Activated T-helper 17 cell treated with anti-CD3 and anti-CD28 coated beads, Interleukin-2, amount 50 U/mL, for 72 hours (primary cell): ENCODE results near the gene KCTD21. TPM values are rescaled to one million over a fixed set of nuclear protein-coding genes. Genes with fewer than 3 reads are reported as not detected.
"Not testable (repeated sequence)": the region's sequence is repeated elsewhere in the genome, so short reads cannot be mapped to it uniquely, and the experiment has no call there.

Source experiments
- ATAC-seq: fragments of 150-1000 bp; cut with Tn5 transposase; replicated peaks from 2 replicates; pipeline ENCODE4 v1.10.0; 2021; ENCODE audit warnings: mild to moderate bottlenecking, moderate library complexity
- H3K27ac Mint-ChIP-seq: one replicate; pipeline ENCODE4 v1.8.0; 2022; ENCODE audit warnings: mixed read lengths
- H3K27me3 Mint-ChIP-seq: one replicate; pipeline ENCODE4 v1.8.0; 2022; ENCODE audit warnings: mixed read lengths
- H3K36me3 Mint-ChIP-seq: one replicate; pipeline ENCODE4 v1.8.0; 2022; ENCODE audit warnings: low read depth, mild to moderate bottlenecking, mixed read lengths
- H3K4me1 Mint-ChIP-seq: one replicate; pipeline ENCODE4 v1.8.0; 2022; ENCODE audit warnings: mixed read lengths
- H3K4me3 Mint-ChIP-seq: one replicate; pipeline ENCODE4 v1.8.0; 2022; ENCODE audit warnings: mild to moderate bottlenecking, mixed read lengths
- H3K9me3 Mint-ChIP-seq: one replicate; pipeline ENCODE4 v1.8.0; 2022; ENCODE audit warnings: mixed read lengths
- total RNA-seq, 2 donors: library from RNA; stranded (reverse); gene quantifications; one replicate each; pipeline ENCODE4 v1.2.3, GENCODE V29; 2022

The KCTD21 gene, protein sequence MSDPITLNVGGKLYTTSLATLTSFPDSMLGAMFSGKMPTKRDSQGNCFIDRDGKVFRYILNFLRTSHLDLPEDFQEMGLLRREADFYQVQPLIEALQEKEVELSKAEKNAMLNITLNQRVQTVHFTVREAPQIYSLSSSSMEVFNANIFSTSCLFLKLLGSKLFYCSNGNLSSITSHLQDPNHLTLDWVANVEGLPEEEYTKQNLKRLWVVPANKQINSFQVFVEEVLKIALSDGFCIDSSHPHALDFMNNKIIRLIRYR
- total RNA-seq = 1 to 10 TPM; 6.1 to 7.5 TPM

DNA sequence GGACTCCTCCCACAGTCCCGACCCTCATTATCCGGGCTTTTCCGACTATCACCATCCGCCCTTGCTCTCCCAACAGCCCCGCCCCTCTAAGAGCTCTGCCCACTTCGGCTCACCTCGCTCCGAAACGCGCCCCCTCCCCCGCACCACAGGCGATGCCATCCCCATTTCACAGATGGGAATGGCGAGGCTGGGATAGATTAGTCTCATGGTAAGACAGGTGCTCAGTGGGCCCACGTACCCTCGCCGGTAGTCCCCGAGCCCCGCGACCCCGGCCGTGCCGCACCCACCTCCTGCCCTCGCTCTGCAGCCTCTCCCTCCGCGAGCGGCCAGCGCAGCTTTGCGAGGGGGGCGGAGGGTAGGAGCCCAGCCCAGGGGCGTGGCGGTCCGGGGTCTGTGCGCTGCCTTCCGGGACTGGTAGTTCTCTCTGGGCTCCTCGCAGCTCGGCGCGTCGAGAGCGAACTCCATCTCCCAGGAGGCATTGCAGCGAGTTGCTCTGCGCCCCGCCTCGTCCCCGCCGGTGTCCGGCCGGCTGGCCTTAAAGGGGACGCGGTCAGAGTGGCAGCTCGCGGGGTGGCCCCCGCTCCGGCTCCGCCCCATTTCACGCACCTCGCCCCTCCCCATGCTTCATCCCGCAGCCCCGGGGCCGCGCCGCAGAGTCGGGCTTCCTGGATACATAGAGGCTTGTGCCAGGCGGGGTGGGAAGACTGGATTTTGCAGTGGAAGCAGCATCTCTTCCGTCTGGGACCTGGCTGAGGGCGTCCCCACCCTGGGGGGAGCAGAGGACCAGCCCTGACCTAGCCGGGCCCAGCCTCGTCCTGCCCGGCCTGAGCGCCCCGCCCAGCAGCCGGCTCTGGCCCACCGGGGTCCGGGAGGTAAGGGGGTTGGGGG, at the start of gene KCTD21, which contains the start of gene USP35:
Gene KCTD21 (minus strand): TSS at position 341 of the 888 bp plus-strand sequence. CDS start 14,072 bp downstream, outside the sequence.
Gene USP35 (plus strand): TSS at position 634 of the 888 bp plus-strand sequence. CDS start 7,327 bp downstream, outside the sequence.
- Mint-ChIP-seq H3K27ac (peak within 1 kb of the TSS; percentile 99), H3K9me3 (no peaks in the 10 kb centered on the region), H3K4me1 (peaks cover 42% of the 10 kb centered on the region), H3K27me3 (no peaks in the 10 kb centered on the region), H3K36me3 (peaks cover 23% of the 10 kb centered on the region), H3K4me3 (peak within 1 kb of the TSS; percentile 96)
- peak; percentile 90 for ATAC-seq

DNA sequence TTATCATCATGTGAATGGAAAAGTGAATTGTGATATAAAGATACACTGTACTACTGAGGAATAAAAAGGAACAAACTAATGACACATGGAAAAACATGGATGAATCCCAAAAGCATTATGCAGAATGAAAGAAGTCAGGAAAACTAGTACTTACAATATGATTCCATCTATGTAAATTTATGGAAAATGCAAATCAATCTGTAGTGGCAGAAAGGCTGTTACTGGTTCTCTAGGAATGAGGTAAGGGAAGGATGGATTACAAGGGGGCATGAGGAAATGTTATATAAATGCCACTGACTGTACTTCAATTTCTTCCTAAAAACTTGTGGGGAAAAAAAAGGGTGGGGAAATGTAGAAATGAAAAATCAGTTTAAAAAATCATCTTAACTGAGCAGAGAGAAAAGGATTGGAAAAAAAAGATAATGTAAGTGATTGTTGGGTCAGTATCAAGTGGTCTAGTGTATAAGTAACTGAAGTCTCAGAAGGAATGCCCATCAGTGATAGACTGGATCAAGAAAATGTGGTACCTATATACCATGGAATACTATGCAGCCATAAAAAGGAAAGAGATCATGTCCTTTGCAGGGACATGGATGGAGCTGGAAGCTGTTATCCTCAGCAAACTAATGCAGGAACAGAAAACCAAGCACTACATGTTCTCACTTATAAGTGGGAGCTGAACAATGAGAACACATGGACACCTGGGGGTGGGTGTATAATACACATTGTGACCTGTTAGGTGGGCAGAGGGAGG, 49.0 kb upstream of the KCTD21 start:
- Mint-ChIP-seq H3K36me3 (no peaks in the 10 kb centered on the region), H3K4me3 (no peak overlapping the region), H3K4me1 (no peaks in the 10 kb centered on the region), H3K27ac (no peak overlapping the region), H3K9me3 (peaks cover 11% of the 10 kb centered on the region), H3K27me3 (no peaks in the 10 kb centered on the region)
- no peak for ATAC-seq

DNA sequence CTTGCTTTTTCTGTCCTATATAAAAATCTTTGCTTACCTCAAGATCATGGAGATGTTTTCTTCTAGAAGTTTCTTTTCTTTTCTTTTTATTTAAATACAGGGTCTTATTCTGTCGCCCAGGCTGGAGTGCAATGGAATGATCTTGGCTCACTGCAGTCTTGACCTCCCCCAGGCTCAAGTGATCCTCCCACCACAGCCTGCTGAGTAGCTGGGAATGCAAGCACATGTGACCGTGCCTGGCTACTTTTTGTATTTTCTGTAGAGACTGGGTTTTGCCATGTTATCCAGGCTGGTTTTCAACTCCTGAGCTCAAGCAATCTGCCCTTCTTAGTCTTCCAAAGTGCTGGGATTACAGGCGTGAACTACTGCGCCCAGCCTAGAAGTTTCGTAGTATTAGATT, 45.6 kb upstream of the KCTD21 start:
- H3K9me3 Mint-ChIP-seq = peaks cover 5% of the 10 kb centered on the region
- no peaks in the 10 kb centered on the region for H3K36me3 Mint-ChIP-seq
- H3K4me3 Mint-ChIP-seq = no peak overlapping the region
- no peak for ATAC-seq
- H3K27me3 Mint-ChIP-seq = no peaks in the 10 kb centered on the region
- no peak overlapping the region for H3K27ac Mint-ChIP-seq
- H3K4me1 Mint-ChIP-seq = no peaks in the 10 kb centered on the region

DNA sequence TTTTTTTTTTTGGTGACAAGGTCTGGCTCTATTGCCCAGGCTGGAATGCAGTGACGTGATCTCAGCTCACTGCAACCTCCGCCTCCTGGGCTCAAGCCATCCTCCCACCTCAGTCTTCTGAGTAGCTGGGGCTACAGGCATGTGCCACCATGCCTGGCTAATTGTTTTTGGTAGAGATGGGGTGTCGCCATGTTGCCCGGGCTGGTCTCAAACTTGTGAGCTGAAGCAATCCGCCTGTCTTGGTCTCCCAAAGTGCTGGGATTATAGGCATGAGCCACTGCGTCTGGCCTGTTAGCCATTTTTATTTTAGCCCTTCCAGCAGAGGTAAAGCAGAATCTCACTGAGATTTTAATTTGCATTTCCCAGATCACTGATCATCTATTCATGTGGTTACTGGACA, 44.6 kb upstream of the KCTD21 start:
- H3K36me3 Mint-ChIP-seq = not testable (repeated sequence)

DNA sequence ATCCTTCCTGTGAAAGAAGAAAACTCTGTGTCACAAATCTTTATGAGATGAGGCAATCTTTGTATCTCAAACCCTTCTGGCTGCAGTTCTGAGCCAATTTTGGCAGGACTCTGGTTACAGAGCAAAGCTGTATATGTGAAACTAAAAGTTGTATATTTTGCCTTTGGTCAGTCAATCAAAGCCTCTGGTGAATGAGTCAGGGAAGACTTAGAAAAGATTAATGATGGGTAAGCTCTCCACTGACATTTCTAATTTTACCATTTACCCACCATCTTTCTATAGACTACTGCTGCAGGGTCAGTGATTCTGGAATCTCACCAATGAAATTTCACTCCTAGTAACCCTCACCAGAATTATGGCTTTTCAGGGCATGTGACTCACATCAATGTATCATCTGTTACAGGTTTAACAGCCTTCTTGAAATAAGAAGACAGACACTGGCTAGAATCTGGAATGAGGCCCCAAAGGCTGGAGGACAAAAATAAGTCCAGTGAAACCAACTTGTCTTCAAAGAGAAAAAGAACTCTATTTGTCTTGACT, 43.6 kb upstream of the KCTD21 start:
- no peaks in the 10 kb centered on the region for H3K27me3 Mint-ChIP-seq
- H3K4me1 Mint-ChIP-seq = no peaks in the 10 kb centered on the region
- no peak overlapping the region for H3K27ac Mint-ChIP-seq
- no peak for ATAC-seq
- H3K36me3 Mint-ChIP-seq = no peaks in the 10 kb centered on the region
- H3K9me3 Mint-ChIP-seq = no peaks in the 10 kb centered on the region
- no peak overlapping the region for H3K4me3 Mint-ChIP-seq

More for the DNA sequence above, 44.6 kb upstream of the KCTD21 start:
- not testable (repeated sequence) for H3K4me3 Mint-ChIP-seq, ATAC-seq, H3K27ac Mint-ChIP-seq, H3K27me3 Mint-ChIP-seq, H3K9me3 Mint-ChIP-seq, H3K4me1 Mint-ChIP-seq

DNA sequence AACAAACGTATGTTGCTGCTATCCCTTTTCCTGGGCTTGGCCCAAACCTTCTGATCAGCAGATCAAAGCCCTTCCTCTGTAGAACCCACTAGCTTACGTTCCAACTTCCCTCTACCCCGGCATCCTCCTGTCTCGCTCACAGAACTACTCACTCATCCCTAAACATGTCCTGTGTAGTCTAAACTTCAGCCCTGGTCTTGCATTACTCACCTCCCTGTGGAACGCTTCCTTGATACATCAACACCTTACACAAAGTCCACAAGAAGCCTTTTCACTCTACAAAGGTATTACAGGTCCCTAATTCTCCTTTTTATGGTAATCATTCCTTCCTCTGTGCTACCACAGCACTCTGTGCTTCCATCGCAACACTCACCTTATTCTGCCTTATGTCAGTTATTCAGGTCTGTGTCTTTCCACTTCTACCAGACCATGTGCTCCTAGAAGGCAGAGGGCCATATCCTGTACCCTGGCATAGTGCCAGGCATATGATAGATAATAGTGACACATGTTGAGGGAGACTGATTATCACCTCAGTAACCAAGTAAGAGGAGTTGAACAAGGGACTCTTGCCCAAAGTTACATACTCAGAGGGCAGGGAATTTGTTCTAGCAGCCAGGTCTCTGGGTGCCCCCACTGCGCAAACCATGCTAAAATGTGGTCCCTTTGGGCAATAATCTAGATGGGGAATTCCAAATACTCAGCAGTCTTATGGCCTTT, 41.9 kb upstream of the KCTD21 start:
- no peaks in the 10 kb centered on the region for H3K9me3 Mint-ChIP-seq
- no peak overlapping the region for H3K27ac Mint-ChIP-seq
- ATAC-seq = no peak
- no peak overlapping the region for H3K4me3 Mint-ChIP-seq
- no peaks in the 10 kb centered on the region for H3K27me3 Mint-ChIP-seq
- no peaks in the 10 kb centered on the region for H3K36me3 Mint-ChIP-seq
- no peaks in the 10 kb centered on the region for H3K4me1 Mint-ChIP-seq

DNA sequence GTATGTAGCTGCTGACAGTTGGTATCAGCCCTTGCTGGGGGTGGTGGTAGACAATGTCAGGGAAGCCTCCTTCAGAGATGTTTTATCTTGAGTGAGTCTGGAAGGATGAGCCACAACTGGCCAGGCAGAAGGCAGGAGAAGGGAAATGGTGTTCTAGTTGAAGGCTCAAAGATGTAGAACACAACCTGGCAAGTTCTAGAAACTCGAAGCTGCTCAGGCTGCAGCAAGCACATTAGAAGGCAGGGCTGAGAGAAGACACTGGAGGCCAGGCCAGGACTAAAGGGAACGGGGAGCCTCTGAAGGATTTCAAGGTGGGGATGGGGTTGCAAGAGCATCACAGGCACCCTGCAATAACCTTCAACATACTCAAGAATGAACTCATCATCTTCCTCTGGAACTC, 40.7 kb upstream of the KCTD21 start:
- Mint-ChIP-seq H3K4me3 (no peak overlapping the region), H3K27ac (no peak overlapping the region), H3K4me1 (no peaks in the 10 kb centered on the region), H3K9me3 (no peaks in the 10 kb centered on the region), H3K27me3 (no peaks in the 10 kb centered on the region), H3K36me3 (no peaks in the 10 kb centered on the region)
- no peak for ATAC-seq

DNA sequence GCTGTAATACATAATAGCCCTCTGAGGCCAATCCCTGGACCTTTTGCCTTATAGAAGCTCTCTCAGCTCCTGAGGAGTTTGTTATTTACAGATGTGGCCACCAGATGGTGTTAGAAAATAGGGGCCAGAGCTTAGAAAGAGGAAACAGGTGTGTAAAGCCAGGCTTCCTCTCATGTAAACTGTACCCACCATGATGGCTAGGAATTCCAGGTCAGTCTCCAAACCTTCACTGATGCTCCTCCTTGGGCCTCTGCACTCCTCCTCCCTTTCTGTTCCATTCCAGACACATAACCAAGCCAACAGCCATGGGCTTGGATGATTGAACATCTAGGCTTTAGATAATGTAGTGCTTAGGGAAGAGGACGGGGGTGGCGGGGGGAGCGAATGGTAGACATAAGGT, 40.0 kb upstream of the KCTD21 start:
- H3K4me1 Mint-ChIP-seq = no peaks in the 10 kb centered on the region
- no peaks in the 10 kb centered on the region for H3K36me3 Mint-ChIP-seq
- H3K27ac Mint-ChIP-seq = no peak overlapping the region

DNA sequence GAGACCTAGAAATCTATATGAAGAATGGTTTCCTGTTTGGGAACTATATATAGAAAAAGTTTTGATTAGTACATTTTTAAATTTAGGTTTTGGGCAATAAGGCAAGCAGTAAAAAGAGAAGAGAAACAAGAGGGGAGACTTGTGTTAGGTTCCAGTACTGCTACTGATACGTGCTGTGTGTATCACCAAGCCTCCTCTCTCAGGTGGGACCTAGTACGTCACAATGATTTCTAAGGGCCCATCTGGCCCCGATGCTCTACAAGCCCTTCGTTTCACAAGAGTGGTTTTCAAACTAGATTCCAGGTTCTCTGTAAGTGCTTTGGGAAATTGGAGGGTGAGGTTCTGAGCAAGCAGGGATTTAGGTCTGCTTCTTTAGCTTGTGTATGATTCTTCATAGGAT, 39.5 kb upstream of the KCTD21 start:
- Mint-ChIP-seq H3K27me3 (no peaks in the 10 kb centered on the region), H3K4me1 (no peaks in the 10 kb centered on the region), H3K4me3 (no peak overlapping the region), H3K9me3 (no peaks in the 10 kb centered on the region), H3K27ac (no peak overlapping the region), H3K36me3 (no peaks in the 10 kb centered on the region)
- no peak for ATAC-seq

More for the DNA sequence above, 40.0 kb upstream of the KCTD21 start:
- no peak for ATAC-seq
- Mint-ChIP-seq H3K4me3 (no peak overlapping the region), H3K27me3 (no peaks in the 10 kb centered on the region), H3K9me3 (no peaks in the 10 kb centered on the region)

DNA sequence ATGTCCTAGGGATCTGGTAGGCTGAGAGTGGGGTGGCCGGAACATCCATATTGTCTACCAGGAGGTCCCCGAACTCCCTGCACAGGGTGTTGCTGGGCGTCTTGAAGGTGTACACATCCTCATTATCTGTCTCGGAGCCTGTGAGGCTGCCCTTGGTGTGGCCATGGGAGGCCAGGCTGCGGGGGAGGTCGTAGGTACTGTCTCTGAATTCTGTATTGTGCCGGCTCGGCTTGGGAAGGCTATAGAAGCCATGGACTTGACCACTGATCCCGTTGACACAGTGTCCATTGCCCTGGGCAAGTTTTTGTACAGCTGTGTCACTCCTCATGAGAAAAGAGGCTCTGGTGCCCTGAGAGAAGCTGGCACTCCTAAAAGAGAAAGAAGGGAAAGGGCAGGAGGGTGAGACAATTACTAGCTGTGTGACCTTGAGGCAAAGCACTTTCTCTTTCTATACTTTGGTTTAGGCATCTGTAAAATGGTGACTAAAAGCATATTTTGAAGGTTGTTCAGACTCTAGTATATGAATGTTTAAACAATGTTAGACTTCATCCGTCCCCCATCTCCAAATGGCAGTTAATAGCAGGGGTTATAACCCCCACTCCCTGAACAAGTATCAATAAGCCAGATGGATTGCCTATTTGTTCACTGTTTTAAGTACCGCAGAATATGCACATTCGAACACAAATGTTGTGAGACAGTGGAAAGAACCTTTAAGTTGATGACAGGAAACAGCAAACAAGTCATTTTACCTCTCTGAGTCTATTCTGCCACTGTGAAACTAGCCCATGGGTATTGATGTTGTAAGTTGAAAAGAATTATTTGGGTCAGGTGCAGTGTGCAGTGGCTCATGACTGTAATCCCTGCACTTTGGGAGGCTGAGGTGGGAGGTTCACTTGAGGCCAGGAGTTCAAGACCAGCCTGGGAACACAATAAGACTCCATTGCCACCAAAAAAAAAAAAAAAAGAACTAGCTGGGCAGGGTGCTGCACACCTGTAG, 38.6 kb upstream of the KCTD21 start:
- Mint-ChIP-seq H3K4me3 (no peak overlapping the region), H3K4me1 (no peaks in the 10 kb centered on the region), H3K36me3 (no peaks in the 10 kb centered on the region), H3K9me3 (no peaks in the 10 kb centered on the region), H3K27me3 (no peaks in the 10 kb centered on the region), H3K27ac (peak overlapping the region; percentile 56)
- ATAC-seq = peak; percentile 82

DNA sequence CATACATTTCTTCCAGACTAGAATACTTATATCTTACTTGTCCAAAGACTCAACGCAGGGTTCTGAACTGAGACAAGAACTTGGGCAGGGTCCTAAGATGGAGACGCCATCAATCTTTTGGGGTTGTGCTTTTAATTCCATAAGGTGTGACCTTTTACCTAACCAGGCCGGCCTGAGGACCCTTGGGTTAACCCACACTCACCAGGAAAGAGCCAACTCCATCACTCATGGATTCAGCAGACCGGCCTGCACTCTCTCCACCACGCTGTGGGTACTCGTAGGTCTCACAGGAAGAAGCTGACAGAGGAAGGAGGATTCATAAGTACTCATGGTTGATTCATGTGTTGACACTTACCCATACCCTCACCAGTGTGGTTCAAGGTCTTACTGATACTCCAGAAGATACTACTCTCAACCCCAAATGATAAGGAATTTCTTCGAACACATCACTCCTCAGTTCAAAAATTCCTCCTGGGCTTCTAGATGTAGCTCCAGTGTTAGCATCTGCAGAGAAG, 36.5 kb upstream of the KCTD21 start:
- no peaks in the 10 kb centered on the region for H3K4me1 Mint-ChIP-seq
- peak; percentile 52 for ATAC-seq
- H3K27ac Mint-ChIP-seq = peak overlapping the region; percentile 7
- H3K9me3 Mint-ChIP-seq = no peaks in the 10 kb centered on the region
- no peaks in the 10 kb centered on the region for H3K36me3 Mint-ChIP-seq
- H3K27me3 Mint-ChIP-seq = no peaks in the 10 kb centered on the region
- H3K4me3 Mint-ChIP-seq = no peak overlapping the region

DNA sequence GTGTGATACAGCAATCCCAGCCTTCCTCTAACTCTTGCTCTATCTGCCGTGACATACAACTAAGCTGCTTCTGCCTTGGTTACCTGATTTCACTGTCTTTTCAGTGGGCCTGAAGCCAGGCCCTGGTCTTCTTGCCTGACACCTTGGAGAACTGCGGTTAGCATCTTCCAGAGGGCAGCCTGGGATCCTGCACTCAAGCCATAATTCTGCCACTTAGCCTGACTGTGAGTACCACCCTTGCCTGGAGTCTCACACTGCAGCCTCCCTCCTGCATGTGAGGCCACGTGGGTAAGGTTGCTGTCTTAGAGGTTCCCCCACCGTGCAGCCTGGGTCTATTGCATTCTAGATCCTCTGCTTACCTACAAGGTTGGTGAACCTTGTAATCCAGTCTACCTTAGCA, 36.1 kb upstream of the KCTD21 start:
- Mint-ChIP-seq H3K27me3 (no peaks in the 10 kb centered on the region), H3K4me1 (no peaks in the 10 kb centered on the region), H3K36me3 (no peaks in the 10 kb centered on the region), H3K4me3 (no peak overlapping the region), H3K27ac (peak overlapping the region; percentile 7), H3K9me3 (no peaks in the 10 kb centered on the region)
- no peak for ATAC-seq
